Left lung (tissue), 10 donors: ENCODE data around the gene CNOT4. TPM values are rescaled to one million over a fixed set of nuclear protein-coding genes. Genes with fewer than 3 reads are reported as not detected.

Experiments used
- ATAC-seq: fragments of 200-7000 bp; cut with Tn5 transposase; one replicate; pipeline ENCODE4 v1.9.1; 2020; ENCODE audit warnings: moderate library complexity
- DNase-seq, 4 donors: peaks; one replicate each; pipeline ENCODE4 v3.0.0-alpha.2; 2013 to 2020
- H3K27ac ChIP-seq, 2 donors: fragments of 200-600 bp; sonication (generic) in 1 of 2; one replicate each; pipeline versions ENCODE4 v1.5.0 to v1.8.0; 2020 to 2021
- H3K27me3 ChIP-seq, 2 donors: fragments of 200-600 bp; sonication (generic) in 1 of 2; one replicate each; pipeline versions ENCODE4 v1.5.0 to v1.8.0; 2020 to 2021
- H3K36me3 ChIP-seq, 2 donors: fragments of 200-600 bp; sonication (generic) in 1 of 2; one replicate each; pipeline versions ENCODE4 v1.5.0 to v1.8.0; 2020 to 2021
- H3K4me1 ChIP-seq, 2 donors: fragments of 200-600 bp; one replicate each; pipeline ENCODE4 v1.8.0; 2021
- H3K4me3 ChIP-seq, 2 donors: fragments of 200-600 bp; sonication (generic) in 1 of 2; one replicate each; pipeline versions ENCODE4 v1.5.0 to v1.8.0; 2020 to 2021; ENCODE audit warnings: mild to moderate bottlenecking in 1 of 2
- H3K9me3 ChIP-seq, 2 donors: fragments of 200-600 bp; sonication (generic) in 1 of 2; one replicate each; pipeline versions ENCODE4 v1.5.0 to v1.8.0; 2020 to 2021
- intact Hi-C, 2 donors: fragments of 100-400 bp; cut with DNase I; formaldehyde crosslinking; loops; one replicate each; pipeline versions ENCODE4 v1.11.2 to v1.14.2; 2022
- polyA plus RNA-seq, 6 donors: library from polyadenylated mRNA; unstranded; fragments of 120-200 nt; gene quantifications; one replicate each; pipeline ENCODE4 v1.2.1, GENCODE V29; 2013; ENCODE audit not compliant: insufficient read length in 6 of 6
- total RNA-seq, 2 donors: library from RNA; stranded (reverse); fragmentation: NEBNext Ultra II Directional; extraction: Animal tissue kit (Norgen Biotek cat#: 25700); gene quantifications; one replicate each; pipeline ENCODE4 v1.2.1, GENCODE V29; 2021
- TF ChIP-seq, protein P1 (sequence below), 2 donors: fragments of 200-600 bp; sonication (generic) in 1 of 2; IDR thresholded peaks; one replicate each; pipeline versions ENCODE4 v1.5.0 to v1.8.0; 2021; ENCODE audit warnings: antibody characterized with exemption in 2 of 2
- donor health status: DM: no; HTN: yes; CAD: no.
- donor health status: DM: no; HTN: no; CAD: no.

CNOT4 gene
- total and polyA plus RNA-seq, 8 donors = 21.6 to 35.4 (median 33.6) TPM

DNA sequence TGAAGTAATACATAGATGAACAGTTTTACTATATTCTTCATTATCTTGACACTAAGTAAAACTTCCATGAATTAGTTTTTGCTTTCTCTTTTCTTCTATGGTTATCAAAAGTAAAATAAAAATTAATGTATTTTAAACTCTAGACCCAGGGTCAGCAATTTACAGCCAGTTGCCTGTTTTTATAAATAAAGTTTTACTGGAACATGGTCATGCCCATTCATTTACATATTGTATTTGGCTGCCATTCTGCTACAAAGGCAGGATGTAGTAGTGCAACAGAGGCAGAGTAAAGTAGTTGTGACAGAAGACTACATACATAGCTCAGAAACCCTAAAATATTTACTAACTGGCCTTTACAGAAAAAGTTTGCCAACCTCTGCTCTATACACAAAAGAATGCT is 98.8 kb downstream of the CNOT4 start:
- ATAC-seq (no peak), DNase-seq (no peak)
- Histone ChIP-seq H3K27ac (no peak overlapping the region), H3K36me3 (peaks cover 0 to 15% of the 10 kb centered on the region in 2 donors), H3K9me3 (no peaks in the 10 kb centered on the region), H3K4me3 (no peak overlapping the region), H3K4me1 (no peaks in the 10 kb centered on the region), H3K27me3 (no peaks in the 10 kb centered on the region)
- TF ChIP-seq, protein P1, sequence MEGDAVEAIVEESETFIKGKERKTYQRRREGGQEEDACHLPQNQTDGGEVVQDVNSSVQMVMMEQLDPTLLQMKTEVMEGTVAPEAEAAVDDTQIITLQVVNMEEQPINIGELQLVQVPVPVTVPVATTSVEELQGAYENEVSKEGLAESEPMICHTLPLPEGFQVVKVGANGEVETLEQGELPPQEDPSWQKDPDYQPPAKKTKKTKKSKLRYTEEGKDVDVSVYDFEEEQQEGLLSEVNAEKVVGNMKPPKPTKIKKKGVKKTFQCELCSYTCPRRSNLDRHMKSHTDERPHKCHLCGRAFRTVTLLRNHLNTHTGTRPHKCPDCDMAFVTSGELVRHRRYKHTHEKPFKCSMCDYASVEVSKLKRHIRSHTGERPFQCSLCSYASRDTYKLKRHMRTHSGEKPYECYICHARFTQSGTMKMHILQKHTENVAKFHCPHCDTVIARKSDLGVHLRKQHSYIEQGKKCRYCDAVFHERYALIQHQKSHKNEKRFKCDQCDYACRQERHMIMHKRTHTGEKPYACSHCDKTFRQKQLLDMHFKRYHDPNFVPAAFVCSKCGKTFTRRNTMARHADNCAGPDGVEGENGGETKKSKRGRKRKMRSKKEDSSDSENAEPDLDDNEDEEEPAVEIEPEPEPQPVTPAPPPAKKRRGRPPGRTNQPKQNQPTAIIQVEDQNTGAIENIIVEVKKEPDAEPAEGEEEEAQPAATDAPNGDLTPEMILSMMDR (IDR thresholded peaks at IDR 0.05) = no peak
- intact Hi-C loops = no loop called here

DNA sequence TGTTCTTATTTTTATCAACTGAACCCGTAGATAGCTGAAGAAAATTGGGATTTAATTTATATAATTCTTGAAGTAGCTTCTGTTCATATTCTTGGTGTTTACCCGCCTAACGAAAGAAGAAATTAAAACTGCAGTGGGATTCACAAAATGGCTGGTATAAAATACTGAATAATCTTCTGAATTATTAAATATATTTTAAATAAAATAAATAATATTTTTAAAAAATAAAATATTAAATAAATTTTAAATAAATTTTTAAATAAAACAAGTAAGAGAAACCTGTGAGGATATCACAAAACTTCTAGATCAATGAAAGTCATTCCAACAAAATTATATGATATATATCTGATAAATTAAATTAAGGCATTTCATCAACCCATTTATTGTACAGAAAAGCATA is 99.4 kb downstream of the CNOT4 start:
- H3K36me3 ChIP-seq = peaks cover 0 to 15% of the 10 kb centered on the region in 2 donors
- intact Hi-C loops = no loop called here
- DNase-seq (no peak), ATAC-seq (no peak)
- no peaks in the 10 kb centered on the region for H3K9me3 ChIP-seq
- no peak overlapping the region for H3K4me3 ChIP-seq
- TF ChIP-seq, protein P1 (IDR thresholded peaks at IDR 0.05) = no peak
- no peaks in the 10 kb centered on the region for H3K4me1 ChIP-seq
- no peak overlapping the region for H3K27ac ChIP-seq
- no peaks in the 10 kb centered on the region for H3K27me3 ChIP-seq

DNA sequence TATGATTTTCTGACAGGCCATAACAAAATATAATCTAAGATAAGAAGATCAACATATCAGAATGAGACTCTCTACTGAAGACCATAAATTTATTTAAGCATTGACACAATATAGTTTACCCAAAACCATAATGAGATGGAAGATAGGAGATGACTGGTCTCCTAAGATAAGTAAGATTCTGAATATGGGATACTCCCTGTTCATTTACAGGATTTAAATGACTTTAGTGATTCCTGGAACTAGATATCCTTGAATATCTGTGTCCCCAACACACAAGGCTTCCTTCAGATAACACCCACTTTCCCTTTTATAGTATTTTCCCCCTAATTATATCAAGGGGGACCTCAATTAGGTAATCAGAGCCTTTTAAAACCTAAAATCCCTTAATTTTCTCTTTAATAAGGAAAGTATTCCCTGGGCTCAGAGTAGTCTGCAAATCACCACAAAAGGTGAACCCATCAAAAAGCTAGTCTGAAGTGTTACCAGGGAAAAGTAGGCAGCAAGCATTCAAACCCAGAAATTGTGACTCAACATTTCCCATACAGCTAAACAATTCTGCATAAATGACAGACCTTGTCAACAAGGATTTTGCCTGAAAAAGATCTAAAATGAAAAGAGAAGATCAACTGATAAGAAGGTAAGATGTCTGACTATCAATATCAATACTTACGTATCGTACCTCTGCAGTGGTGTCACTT is 99.9 kb downstream of the CNOT4 start:
- intact Hi-C loops = no loop called here
- no peak for DNase-seq

DNA sequence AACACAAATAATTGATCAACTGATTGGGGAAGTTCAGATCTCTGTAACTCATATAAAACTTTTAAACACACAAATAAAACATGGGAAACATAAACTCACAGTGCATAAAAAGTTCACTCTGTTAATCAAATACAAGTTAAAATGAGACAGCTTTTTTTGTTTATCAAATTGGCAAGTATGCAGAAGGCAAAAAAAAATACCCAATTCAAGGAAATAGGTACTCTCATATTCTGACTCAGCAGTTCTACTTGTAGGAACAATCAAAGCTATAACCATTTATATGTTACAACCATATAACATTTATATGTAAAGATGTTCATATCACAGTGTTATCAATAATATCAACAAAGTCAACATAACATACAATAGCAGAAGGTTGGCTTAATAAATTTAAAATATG is 102.0 kb downstream of the CNOT4 start:
- Histone ChIP-seq H3K9me3 (no peaks in the 10 kb centered on the region), H3K36me3 (peaks cover 0 to 8% of the 10 kb centered on the region in 2 donors), H3K4me3 (no peak overlapping the region), H3K4me1 (no peaks in the 10 kb centered on the region), H3K27ac (no peak overlapping the region), H3K27me3 (no peaks in the 10 kb centered on the region)
- DNase-seq (no peak), ATAC-seq (no peak)
- intact Hi-C loops = no loop called here
- TF ChIP-seq, protein P1 (IDR thresholded peaks at IDR 0.05) = no peak

More for the DNA sequence above, 99.9 kb downstream of the CNOT4 start:
- Histone ChIP-seq H3K27ac (no peak overlapping the region), H3K27me3 (no peaks in the 10 kb centered on the region), H3K4me1 (no peaks in the 10 kb centered on the region), H3K36me3 (peaks cover 0 to 15% of the 10 kb centered on the region in 2 donors), H3K4me3 (no peak overlapping the region), H3K9me3 (no peaks in the 10 kb centered on the region)
- TF ChIP-seq, protein P1 (IDR thresholded peaks at IDR 0.05) = no peak
- no peak for ATAC-seq

DNA sequence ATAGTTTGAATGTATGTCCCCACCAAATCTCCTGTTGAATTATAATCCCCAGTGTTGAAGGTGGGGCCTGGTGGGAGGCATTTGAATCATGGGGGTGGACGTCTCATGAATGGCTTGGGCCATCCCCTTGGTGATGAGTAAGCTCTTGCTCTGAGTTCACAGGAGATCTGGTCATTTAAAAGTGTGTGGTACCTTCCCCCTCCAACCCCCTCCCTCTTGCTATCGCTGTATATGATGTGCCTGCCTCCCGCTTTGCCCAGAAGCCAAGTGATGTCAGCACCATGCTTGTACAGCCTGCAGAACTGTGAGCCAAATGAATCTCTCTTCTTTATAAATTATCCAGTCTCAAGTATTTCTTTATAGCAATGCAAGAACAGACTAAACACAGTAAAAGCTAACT is 103.0 kb downstream of the CNOT4 start:
- H3K36me3 ChIP-seq = peaks cover 0 to 6% of the 10 kb centered on the region in 2 donors
- ATAC-seq (no peak), DNase-seq (no peak)
- TF ChIP-seq, protein P1 (IDR thresholded peaks at IDR 0.05) = no peak
- H3K9me3 ChIP-seq = no peaks in the 10 kb centered on the region
- H3K4me1 ChIP-seq = no peaks in the 10 kb centered on the region
- intact Hi-C loops = no loop called here
- no peak overlapping the region for H3K4me3 ChIP-seq
- no peak overlapping the region for H3K27ac ChIP-seq
- no peaks in the 10 kb centered on the region for H3K27me3 ChIP-seq
